ENCODE measurements around the gene BMX.

BMX gene

GRCh38 chrX:15523088-15523487 is 22.5 kb downstream of the BMX start:
- H3K4me3 ChIP-seq (ENCODE audit: low read depth, low read length) = no peak overlapping the region
- CTCF ChIA-PET = interaction anchor here (1.2 kb wide), 1 partner anchor 52 kb away, joined by 3 read pairs; no protein-coding TSS in a partner anchor
- no peak for DNase-seq (ENCODE audit: low read depth, low spot score)
- POLR2A ChIA-PET = no interaction called here
- TF ChIP-seq, protein P1, sequence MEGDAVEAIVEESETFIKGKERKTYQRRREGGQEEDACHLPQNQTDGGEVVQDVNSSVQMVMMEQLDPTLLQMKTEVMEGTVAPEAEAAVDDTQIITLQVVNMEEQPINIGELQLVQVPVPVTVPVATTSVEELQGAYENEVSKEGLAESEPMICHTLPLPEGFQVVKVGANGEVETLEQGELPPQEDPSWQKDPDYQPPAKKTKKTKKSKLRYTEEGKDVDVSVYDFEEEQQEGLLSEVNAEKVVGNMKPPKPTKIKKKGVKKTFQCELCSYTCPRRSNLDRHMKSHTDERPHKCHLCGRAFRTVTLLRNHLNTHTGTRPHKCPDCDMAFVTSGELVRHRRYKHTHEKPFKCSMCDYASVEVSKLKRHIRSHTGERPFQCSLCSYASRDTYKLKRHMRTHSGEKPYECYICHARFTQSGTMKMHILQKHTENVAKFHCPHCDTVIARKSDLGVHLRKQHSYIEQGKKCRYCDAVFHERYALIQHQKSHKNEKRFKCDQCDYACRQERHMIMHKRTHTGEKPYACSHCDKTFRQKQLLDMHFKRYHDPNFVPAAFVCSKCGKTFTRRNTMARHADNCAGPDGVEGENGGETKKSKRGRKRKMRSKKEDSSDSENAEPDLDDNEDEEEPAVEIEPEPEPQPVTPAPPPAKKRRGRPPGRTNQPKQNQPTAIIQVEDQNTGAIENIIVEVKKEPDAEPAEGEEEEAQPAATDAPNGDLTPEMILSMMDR (IDR thresholded peaks at IDR 0.05; ENCODE audit: insufficient read depth, low read length, missing control alignments) = no peak

DNA sequence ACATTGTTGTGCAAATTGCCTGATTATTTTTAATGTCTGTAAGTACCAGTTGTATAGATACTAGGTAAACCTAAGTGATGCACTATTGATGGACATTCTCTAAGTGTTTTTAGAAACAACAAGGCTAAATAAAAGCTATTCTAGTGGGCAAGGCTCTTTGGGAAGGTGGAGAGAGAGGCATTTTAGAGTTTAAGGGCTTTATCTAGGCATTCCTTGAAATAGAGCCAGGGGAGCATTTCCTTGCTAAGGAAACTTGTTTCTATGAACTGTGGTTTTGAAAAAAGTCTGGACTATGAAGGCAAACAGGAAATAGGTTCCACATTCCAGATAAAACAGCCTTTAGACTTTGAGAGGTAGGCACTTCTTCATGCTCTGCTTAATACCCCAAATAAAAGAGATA is 23.8 kb downstream of the BMX start:
- no peak for DNase-seq (ENCODE audit: low read depth, low spot score)
- TF ChIP-seq, protein P1 (IDR thresholded peaks at IDR 0.05; ENCODE audit: insufficient read depth, low read length, missing control alignments) = no peak
- no peak overlapping the region for H3K4me3 ChIP-seq (ENCODE audit: low read depth, low read length)
- ChIA-PET CTCF (no interaction called here), POLR2A (no interaction called here)

DNA sequence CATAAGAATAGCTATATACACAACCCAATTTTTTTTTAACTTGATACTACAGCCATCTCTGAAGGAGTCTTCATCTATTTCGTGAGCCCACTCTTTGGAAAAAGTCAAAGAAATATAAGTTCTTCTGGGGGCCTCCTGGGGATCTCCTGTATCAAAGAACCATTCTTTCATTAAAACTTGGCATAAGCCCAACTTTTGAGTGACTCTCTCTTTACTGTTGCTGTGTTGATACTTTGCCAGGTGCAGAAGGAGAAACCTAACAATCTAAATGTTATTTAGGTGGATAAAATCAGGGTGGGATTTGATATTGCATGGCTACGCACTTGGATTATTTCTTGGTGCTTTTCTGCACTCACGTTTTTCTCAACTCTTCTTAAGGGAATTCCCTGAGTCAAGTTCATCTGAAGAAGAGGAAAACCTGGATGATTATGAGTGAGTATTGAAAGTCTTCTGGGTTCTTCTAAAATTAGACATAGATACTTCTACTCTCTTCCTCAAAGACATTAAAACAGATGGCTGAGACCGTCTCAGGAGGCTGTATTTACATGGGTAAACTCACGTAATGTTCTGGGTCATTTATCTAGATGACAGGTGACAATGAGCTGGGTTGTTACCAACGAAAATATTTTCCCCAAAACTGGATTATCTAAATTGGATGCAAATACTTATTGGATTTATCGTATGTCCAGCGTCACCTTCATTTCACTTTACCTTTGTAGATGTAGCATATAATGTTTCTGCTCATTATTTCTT is 25.2 kb downstream of the BMX start:
- TF ChIP-seq, protein P1 (IDR thresholded peaks at IDR 0.05; ENCODE audit: insufficient read depth, low read length, missing control alignments) = no peak
- no peak for DNase-seq (ENCODE audit: low read depth, low spot score)
- no peak overlapping the region for H3K4me3 ChIP-seq (ENCODE audit: low read depth, low read length)
- ChIA-PET CTCF (no interaction called here), POLR2A (no interaction called here)

DNA sequence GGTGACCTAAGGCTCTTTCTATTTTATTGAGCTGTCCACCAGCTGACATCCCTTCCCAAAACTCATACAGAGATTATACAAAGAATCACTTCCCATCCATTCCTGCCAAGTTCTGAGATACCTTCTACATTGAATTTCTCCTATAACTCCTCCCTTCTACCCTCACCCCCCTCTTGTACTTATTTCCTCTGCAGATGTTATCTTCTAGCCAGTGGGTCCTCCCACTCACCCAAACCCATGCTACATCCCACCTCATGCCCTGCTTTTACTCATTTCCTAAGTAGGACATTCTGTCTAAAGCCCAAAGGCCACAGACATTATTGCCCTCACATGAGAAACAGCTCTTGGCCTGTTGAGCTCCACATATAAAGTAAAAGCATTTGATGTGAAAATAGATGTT is 28.6 kb downstream of the BMX start:
- ChIA-PET CTCF (no interaction called here), POLR2A (no interaction called here)
- no peak overlapping the region for H3K4me3 ChIP-seq (ENCODE audit: low read depth, low read length)
- DNase-seq (ENCODE audit: low read depth, low spot score) = no peak
- TF ChIP-seq, protein P1 (IDR thresholded peaks at IDR 0.05; ENCODE audit: insufficient read depth, low read length, missing control alignments) = no peak

GRCh38 chrX:15530318-15530717 is 29.7 kb downstream of the BMX start:
- TF ChIP-seq, protein P1 (IDR thresholded peaks at IDR 0.05; ENCODE audit: insufficient read depth, low read length, missing control alignments) = no peak
- no peak overlapping the region for H3K4me3 ChIP-seq (ENCODE audit: low read depth, low read length)
- ChIA-PET POLR2A (no interaction called here), CTCF (no interaction called here)
- DNase-seq (ENCODE audit: low read depth, low spot score) = no peak

DNA sequence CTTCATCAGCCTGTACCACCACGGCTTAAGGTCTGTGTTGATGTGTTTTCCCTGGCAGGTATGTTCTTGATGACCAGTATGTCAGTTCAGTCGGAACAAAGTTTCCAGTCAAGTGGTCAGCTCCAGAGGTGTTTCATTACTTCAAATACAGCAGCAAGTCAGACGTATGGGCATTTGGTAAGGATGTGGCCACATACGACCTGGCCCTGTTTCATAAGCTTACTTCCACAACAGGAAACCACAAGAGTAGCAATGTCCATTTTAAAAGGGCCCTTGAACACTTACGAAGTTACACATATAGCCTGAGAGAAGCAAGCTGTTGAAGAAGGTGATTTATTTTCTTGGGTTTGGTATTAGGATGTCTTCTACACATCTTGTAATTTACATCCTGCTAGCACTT is 46.1 kb downstream of the BMX start:
- ChIA-PET CTCF (no interaction called here), POLR2A (no interaction called here)
- TF ChIP-seq, protein P1 (IDR thresholded peaks at IDR 0.05; ENCODE audit: insufficient read depth, low read length, missing control alignments) = no peak
- no peak for DNase-seq (ENCODE audit: low read depth, low spot score)
- no peak overlapping the region for H3K4me3 ChIP-seq (ENCODE audit: low read depth, low read length)

Data from AG04449 (cell line).